Measurements from ENCODE around the gene SORBS1.
"Not testable (repeated sequence)": the region's sequence is repeated elsewhere in the genome, so short reads cannot be mapped to it uniquely, and the experiment has no call there.

SORBS1 gene

DNA sequence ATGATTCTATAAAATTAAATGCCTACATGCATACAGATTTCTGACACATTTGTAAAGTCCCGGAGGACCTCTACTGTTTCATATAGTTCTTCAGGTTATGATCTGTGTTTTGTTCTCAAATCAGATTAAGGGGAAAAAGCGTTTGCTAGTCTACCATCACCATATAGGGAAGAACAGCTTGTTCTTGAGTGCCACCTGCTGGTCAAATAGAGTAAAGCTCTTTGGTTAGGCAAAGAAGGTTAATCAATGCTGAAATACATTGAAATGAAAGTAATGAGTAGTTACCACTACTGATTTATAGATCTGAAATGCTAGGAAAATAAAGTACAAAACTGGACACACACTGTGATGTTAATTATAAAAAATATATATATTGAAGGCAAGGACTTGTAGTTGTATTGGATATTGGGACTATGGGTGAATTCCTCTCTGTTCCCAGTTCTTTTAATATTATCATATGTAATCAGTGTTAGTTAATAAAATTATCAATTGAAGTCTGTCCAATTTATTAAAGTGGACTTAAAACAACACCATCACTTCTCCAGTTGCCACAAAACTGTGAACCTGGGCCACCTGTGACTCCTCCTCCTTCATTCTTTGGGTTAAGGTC lies 197.8 kb downstream of the SORBS1 start:
- DNase-seq = peak; percentile 65 to 83
- TF ChIP-seq GATA1 (IDR thresholded peaks at IDR 0.05; ENCODE audit: low read depth, low read length) (no peak), POLR2A (IDR thresholded peaks at IDR 0.05; ENCODE audit: low read length) (no peak)

DNA sequence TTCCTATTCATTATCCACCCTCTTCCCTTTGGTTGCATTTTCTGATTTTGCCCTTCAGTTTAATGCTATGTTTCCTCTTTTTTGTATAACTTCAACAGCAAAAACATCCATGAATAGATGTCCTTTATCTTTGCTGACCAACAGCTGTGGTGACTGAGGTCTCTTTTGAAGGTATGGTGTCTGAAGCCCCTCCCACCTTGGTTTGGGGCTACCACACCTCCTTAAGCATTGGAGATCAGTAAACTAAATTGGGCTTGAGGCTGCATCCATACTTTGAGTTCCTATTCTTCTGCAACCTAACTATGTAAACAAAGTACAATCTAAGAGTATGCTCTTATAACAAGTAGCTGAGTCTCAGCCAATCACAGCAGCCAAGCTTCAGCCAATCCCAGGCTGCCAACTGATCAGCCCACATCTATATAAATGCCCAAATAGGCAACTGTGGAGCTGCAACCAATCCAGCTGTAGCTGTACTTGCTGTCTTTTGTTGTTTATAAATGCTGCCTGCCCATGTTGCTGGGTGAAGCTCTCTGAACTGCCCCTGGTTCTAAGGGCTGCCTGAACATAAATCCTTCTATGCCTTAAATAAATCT lies 201.0 kb downstream of the SORBS1 start:
- peak in 1 of 2 experiments; percentile 8 for DNase-seq
- TF ChIP-seq GATA1 (IDR thresholded peaks at IDR 0.05; ENCODE audit: low read depth, low read length) (no peak), POLR2A (IDR thresholded peaks at IDR 0.05; ENCODE audit: low read length) (no peak)

DNA sequence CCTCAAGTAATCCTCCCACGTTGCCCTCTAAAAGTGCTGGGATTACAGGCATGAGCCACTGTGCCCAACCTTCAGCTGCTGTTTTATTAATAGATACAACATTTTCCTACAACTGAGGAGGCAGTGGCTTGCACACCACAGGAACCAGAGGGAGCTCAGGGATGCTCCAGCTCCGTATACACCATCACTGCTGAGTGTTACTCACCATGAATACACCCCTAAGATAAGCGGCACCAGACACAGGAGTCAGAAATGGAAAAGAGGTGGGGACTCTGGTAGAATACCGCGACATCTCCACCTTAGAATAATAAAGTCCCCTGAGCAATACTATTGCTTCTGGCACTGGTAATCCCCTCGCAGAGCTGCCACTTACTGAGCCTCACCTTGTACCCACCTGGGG lies 201.7 kb downstream of the SORBS1 start:
- TF ChIP-seq GATA1 (IDR thresholded peaks at IDR 0.05; ENCODE audit: low read depth, low read length) (no peak), POLR2A (IDR thresholded peaks at IDR 0.05; ENCODE audit: low read length) (no peak)
- DNase-seq = no peak

DNA sequence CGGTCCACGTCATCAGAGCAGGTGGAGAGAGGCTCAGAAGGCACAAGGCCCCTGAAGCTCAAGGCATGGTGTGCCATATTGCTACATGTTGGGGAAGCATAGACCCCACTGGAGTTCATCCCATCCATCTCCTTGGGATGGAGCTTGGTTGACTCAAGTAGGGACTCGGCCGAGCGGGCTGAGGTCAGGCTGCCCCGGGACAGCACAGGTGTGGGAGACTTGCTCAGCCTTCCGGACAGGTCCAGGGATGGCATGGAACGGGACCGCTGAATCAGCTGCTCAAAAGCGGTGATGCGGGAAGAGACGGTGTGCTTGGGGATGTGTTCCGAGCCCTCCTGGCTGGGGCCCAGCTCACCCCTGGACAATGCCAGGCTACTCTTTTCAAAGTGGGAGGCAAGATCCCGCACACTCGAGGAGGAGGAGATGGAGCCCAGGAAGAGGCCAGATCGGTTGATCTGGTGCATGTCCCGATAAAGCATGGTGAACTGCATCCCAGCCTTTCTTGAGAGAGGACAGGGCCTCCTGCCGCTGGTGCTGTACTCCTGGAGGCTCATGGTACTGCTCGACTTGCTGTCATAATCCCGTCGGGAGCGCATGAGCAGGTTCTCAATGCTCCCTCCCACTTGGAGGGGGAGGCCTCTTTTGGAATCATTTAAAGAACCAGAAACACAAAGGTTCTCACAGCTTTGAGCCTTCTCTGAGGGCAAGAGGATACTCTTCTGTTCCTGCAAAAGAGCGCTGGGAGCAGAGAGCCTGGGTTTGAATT lies 204.8 kb downstream of the SORBS1 start:
- no peak for TF ChIP-seq POLR2A (IDR thresholded peaks at IDR 0.05; ENCODE audit: low read length)
- TF ChIP-seq GATA1 (IDR thresholded peaks at IDR 0.05; ENCODE audit: low read depth, low read length) = no peak
- DNase-seq = no peak

DNA sequence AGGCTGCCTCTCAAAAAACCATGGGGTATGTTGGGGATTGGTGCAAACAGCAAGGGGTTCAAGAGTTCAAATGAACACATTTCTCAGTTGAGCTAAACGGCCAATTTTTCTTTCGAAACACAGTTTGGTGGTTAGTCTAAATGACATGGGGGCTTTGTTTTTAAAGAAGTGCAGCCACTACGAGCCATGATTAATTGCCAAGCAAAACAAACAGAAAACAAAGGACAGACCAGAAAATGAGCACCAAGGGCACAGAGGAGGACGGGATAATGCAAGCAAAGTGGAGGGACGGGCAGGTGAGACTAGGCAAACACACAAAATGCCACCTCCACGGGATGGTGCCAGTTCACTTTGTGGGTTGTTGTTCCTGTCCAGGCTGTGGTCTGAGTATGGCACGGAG lies 205.9 kb downstream of the SORBS1 start:
- TF ChIP-seq POLR2A (IDR thresholded peaks at IDR 0.05; ENCODE audit: low read length) (no peak), GATA1 (IDR thresholded peaks at IDR 0.05; ENCODE audit: low read depth, low read length) (no peak)
- DNase-seq = no peak

DNA sequence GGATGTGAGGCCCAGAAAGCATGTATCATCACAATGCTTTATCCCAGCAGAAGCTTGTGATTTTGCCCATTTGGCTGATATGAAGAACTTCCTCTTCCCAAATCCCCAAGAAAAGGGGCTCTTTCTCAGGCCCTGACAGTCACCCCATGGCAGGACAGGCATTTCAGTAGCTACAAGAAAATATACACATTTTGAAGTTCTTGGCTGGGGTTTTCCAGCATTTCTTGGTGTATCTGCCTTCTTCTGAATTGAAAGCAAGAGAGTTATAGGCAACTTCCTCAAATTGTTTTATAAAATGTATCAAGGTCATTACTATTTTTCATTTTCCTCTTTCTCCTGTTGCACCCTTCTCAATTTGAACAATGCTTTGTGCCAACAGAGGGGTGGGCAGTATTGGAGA lies 207.1 kb downstream of the SORBS1 start:
- TF ChIP-seq GATA1 (IDR thresholded peaks at IDR 0.05; ENCODE audit: low read depth, low read length) (no peak), POLR2A (IDR thresholded peaks at IDR 0.05; ENCODE audit: low read length) (no peak)
- no peak for DNase-seq

DNA sequence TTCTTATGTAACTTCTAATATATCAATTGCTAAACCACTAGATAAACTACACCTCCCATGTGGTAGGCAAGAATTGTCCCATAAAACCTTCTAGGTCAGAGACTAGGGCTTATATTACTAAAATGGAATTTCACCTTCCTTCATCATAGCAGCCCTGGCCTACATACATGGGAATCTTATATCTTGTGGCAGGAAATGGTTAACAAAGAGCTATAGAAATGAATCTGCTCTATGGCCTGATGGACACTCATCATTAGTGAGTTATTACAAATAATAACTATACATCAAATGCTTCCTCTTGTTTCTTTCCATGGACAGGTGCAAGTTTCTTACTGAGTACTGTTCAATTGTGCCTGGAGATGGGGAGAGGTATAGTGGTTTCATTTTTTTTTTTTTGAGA lies 208.0 kb downstream of the SORBS1 start:
- DNase-seq = no peak
- TF ChIP-seq POLR2A (IDR thresholded peaks at IDR 0.05; ENCODE audit: low read length) (no peak), GATA1 (IDR thresholded peaks at IDR 0.05; ENCODE audit: low read depth, low read length) (no peak)

DNA sequence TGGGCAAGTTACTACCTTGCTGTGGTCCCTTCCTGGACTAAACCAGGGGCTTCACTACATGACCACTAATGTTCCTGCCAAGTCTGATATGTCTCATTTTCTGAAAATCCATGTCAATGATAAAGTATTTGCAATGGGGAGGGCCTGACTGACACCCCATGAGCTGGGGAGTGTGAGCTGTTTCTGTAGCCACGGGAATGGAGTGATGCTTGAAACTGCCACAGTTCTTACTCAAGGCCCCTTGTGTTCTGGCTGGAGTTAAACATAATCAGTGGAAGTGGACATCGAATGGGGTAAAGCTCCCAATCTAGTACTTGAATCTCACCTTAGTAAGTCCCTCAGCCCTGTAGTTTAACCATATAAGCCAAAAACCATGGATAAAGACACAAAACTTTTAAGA lies 208.5 kb downstream of the SORBS1 start:
- TF ChIP-seq POLR2A (IDR thresholded peaks at IDR 0.05; ENCODE audit: low read length) = no peak
- TF ChIP-seq GATA1 (IDR thresholded peaks at IDR 0.05; ENCODE audit: low read depth, low read length) = no peak
- no peak for DNase-seq

DNA sequence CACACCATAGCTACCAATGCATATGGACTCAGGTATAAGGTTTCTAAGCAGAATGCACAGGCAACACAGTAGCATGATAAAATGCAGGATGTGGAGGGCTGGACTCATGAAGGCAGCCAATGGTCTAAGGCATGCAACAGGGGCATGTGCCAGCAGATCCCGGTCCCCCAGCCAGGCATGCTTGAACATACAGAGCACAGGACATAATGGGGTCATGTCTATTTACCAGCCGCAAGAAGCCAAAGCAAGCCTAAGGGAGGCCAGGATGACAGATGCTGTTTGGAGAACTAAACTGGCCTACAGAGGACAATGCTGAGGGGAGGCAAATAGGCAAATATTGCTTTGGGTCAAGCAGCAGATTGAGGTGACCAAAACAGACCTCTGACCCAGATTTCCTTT lies 210.3 kb downstream of the SORBS1 start:
- DNase-seq = no peak
- TF ChIP-seq POLR2A (IDR thresholded peaks at IDR 0.05; ENCODE audit: low read length) = no peak
- no peak for TF ChIP-seq GATA1 (IDR thresholded peaks at IDR 0.05; ENCODE audit: low read depth, low read length)

DNA sequence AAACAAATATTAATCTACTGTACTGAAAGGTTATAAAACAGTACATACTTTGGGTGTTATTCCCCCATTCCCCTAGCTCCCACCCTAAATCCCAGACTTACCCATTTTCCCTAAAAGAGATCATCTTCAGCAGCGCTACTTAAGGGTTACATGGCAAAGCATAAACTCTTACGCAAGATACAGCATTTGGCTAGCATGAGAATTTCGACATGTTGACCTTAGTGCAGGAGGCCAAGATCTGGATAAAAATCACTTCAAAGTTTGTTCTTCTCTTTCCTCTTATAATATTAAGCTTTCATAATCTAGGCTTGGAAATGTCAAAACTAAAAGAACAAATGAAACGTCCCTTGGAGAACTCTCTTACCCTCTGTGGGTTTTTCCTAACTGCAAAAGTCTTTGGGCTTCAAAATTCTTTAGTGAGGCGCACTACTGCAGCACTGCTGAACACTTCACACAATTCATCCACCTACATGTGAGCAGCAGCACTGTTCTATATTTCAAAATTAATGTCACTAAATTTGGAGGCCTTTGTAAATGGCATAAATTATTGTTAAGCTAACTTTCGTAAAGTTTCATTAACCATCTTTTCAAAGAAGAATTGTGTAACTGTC lies 210.8 kb downstream of the SORBS1 start:
- DNase-seq = no peak
- TF ChIP-seq POLR2A (IDR thresholded peaks at IDR 0.05; ENCODE audit: low read length) (no peak), GATA1 (IDR thresholded peaks at IDR 0.05; ENCODE audit: low read depth, low read length) (no peak)

DNA sequence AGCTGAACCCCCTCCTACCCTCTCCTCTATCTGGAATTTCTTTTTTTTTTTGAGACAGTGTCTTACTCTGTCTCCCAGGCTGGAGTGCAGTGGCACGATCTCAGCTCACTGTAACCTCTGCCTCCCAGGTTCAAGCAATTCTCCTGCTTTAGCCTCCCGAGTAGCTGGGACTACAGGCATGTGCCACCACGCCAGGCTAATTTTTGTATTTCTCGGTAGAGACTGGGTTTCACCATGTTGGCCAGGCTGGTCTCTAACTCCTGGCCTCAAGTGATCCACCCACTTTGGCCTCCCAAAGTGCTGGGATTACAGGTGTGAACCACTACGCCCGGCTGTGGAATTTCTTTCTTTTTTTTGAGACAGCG lies 213.8 kb downstream of the SORBS1 start:
- not testable (repeated sequence) for DNase-seq

DNA sequence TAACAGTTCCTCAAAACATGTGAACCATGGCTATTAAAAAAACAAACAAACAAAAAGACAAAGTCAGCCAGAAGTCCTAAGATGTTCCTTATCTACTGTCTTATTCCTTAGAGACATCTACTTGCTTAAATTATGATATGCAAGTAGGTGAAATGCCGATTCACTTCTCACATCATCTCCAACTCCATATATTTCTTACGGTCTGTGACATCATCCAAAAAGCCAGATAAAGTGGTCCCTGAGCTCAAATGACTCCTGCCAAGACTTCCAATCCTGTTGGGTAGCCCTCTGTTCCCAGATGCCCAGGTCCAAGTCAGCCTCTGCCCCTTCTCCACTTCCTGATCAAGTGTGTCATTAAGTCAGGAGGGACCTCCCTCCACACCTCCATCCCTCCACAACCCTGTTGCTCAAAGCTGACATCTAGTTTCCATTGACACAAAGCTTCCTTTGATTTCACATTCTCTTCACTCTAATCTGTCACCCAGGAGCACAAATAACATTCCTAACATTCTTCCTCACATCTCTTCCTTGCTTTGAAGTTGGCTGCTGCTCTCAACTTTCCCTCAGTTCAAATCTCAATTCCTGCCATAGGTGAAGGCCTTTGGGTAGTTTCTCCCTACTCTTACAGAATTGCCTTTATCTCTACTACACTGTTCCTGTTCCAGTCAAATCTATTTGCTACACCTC lies 214.3 kb downstream of the SORBS1 start:
- TF ChIP-seq POLR2A (IDR thresholded peaks at IDR 0.05; ENCODE audit: low read length) = no peak
- TF ChIP-seq GATA1 (IDR thresholded peaks at IDR 0.05; ENCODE audit: low read depth, low read length) = no peak
- peak; percentile 34 to 81 for DNase-seq

DNA sequence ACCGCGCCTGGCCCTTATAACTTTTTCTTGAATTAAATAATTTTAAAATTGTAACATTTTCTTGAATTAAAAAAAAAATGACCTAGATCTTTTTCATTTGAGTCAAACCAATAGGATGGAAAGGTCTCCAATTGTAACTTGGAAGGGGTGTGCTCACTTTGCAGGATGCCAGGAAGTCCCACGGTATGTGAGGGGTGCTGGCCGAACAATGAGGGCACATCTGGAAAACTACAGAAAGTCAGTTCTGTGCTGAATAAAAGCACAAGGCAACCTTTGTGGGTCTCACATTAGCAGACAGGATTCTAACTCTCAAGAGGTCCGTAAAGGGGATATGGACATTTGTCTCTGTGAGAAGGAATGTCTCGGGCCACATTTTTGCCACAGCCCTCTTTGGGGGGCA lies 217.6 kb downstream of the SORBS1 start:
- no peak for TF ChIP-seq POLR2A (IDR thresholded peaks at IDR 0.05; ENCODE audit: low read length)
- no peak for TF ChIP-seq GATA1 (IDR thresholded peaks at IDR 0.05; ENCODE audit: low read depth, low read length)

DNA sequence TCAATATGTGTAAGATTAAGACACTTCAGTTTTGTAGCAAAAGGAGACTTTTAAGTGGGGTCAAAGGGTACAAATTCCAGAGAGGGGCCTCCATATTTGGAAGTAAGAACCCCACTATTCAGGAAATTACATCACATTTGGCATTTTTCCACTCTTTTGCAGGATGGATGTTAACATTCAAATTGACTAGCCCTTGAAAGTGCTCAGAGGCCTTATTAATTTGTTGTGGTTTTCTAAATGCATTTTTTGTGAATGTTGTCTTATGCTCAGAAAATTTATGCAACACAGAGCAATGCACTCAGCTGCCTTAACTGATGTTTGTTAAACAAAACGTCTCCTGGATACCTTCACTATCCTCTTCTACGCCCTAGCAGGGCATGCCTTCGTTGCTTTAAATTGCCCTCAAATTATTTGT lies 219.4 kb downstream of the SORBS1 start:
- no peak for DNase-seq
- TF ChIP-seq GATA1 (IDR thresholded peaks at IDR 0.05; ENCODE audit: low read depth, low read length) (no peak), POLR2A (IDR thresholded peaks at IDR 0.05; ENCODE audit: low read length) (no peak)

More for the DNA sequence above, 217.6 kb downstream of the SORBS1 start:
- no peak for DNase-seq
